GM06990 (cell line): ENCODE measurements around the gene RESF1.

Experiments
- DNase-seq: peaks from one replicate; pipeline ENCODE4 v3.0.0-alpha.2; 2011; ENCODE audit not compliant: insufficient read length; ENCODE audit errors: extremely low read depth
- H3K27me3 ChIP-seq: replicated peaks from 2 replicates; pipeline ENCODE4 v1.6.0; 2011; ENCODE audit warnings: low read length; ENCODE audit not compliant: control insufficient read depth, insufficient read depth
- H3K36me3 ChIP-seq: 2 replicates; pipeline ENCODE4 v1.5.1; 2011; ENCODE audit warnings: low read length; ENCODE audit not compliant: control insufficient read depth, insufficient read depth
- H3K4me3 ChIP-seq: replicated peaks from 2 replicates; pipeline ENCODE4 v1.5.1; 2011; ENCODE audit warnings: low read depth, mild to moderate bottlenecking, control low read depth, low read length
- CTCF ChIP-seq: IDR thresholded peaks from 2 replicates; pipeline ENCODE4 v1.5.1; 2011; ENCODE audit warnings: low read length, control low read depth, mild to moderate bottlenecking, inconsistent platforms; ENCODE audit not compliant: insufficient read depth, poor library complexity, severe bottlenecking

Gene RESF1

GRCh38 chr12:31950088-31950487 lies 9.1 kb upstream of the RESF1 start:
- no peak for TF ChIP-seq CTCF
- Histone ChIP-seq H3K36me3 (no peaks in the 10 kb centered on the region), H3K27me3 (no peaks in the 10 kb centered on the region), H3K4me3 (no peak overlapping the region)
- peak; percentile 48 for DNase-seq

- Histone ChIP-seq H3K36me3 (no peaks in the 10 kb centered on the region), H3K27me3 (no peaks in the 10 kb centered on the region), H3K4me3 (no peak overlapping the region)
- no peak for TF ChIP-seq CTCF
- no peak for DNase-seq
Observed at GRCh38 chr12:31950492-31950891, 8.7 kb upstream of the RESF1 start.

GRCh38 chr12:31951008-31951407 lies 8.2 kb upstream of the RESF1 start:
- no peak for DNase-seq
- no peaks in the 10 kb centered on the region for H3K27me3 ChIP-seq
- H3K36me3 ChIP-seq = no peaks in the 10 kb centered on the region
- TF ChIP-seq CTCF = no peak
- no peak overlapping the region for H3K4me3 ChIP-seq

GRCh38 chr12:31951939-31952338 lies 7.3 kb upstream of the RESF1 start:
- H3K36me3 ChIP-seq = no peaks in the 10 kb centered on the region
- DNase-seq = no peak
- H3K27me3 ChIP-seq = no peaks in the 10 kb centered on the region
- TF ChIP-seq CTCF = no peak
- no peak overlapping the region for H3K4me3 ChIP-seq

GRCh38 chr12:31952418-31952817 lies 6.8 kb upstream of the RESF1 start:
- DNase-seq = no peak
- H3K4me3 ChIP-seq = no peak overlapping the region
- no peaks in the 10 kb centered on the region for H3K36me3 ChIP-seq
- TF ChIP-seq CTCF = no peak
- H3K27me3 ChIP-seq = no peaks in the 10 kb centered on the region
